HL-60 (cell line): ENCODE results near the gene LEKR1.

Experiments
- GABPA ChIP-seq: IDR thresholded peaks from 2 replicates; pipeline ENCODE4 v1.6.1; 2012; ENCODE audit warnings: low read depth
- POLR2AphosphoS5 ChIP-seq: IDR thresholded peaks from 2 replicates; pipeline ENCODE4 v1.6.1; 2012; ENCODE audit warnings: low read depth
- SPI1 ChIP-seq: IDR thresholded peaks from 2 replicates; pipeline ENCODE4 v1.6.1; 2012; ENCODE audit warnings: low read depth, mild to moderate bottlenecking, borderline replicate concordance
- TF ChIP-seq, protein P1 (sequence below): IDR thresholded peaks from one replicate; pipeline ENCODE4 v1.5.1; 2011; ENCODE audit warnings: low read length, control low read depth, inconsistent platforms; ENCODE audit not compliant: insufficient read depth
- TF ChIP-seq, protein P2 (sequence below): IDR thresholded peaks from 2 replicates; pipeline ENCODE4 v1.6.1; 2012; ENCODE audit warnings: low read depth; ENCODE audit not compliant: insufficient replicate concordance

DNA sequence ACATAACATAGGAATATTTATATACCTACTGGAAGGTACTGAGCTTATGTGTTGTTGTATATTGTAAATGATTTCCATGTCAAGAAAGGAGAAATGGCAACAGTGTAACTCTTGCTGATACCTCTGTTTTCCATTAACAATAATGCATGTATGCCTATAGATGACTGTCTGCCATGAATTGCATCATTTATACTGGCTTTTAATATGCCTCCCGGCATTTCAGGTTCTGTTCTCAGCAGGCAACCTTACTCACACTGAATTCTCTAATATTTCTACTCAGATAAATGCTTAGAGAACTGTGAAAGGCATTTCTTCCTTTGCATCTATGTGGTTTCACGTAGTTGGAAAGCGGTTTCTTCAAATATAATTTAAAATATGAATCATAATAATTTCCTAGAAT, 41.8 kb downstream of the LEKR1 start:
- TF ChIP-seq, protein P1, sequence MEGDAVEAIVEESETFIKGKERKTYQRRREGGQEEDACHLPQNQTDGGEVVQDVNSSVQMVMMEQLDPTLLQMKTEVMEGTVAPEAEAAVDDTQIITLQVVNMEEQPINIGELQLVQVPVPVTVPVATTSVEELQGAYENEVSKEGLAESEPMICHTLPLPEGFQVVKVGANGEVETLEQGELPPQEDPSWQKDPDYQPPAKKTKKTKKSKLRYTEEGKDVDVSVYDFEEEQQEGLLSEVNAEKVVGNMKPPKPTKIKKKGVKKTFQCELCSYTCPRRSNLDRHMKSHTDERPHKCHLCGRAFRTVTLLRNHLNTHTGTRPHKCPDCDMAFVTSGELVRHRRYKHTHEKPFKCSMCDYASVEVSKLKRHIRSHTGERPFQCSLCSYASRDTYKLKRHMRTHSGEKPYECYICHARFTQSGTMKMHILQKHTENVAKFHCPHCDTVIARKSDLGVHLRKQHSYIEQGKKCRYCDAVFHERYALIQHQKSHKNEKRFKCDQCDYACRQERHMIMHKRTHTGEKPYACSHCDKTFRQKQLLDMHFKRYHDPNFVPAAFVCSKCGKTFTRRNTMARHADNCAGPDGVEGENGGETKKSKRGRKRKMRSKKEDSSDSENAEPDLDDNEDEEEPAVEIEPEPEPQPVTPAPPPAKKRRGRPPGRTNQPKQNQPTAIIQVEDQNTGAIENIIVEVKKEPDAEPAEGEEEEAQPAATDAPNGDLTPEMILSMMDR = no peak
- TF ChIP-seq POLR2AphosphoS5 (no peak), GABPA (no peak), SPI1 (no peak)
- TF ChIP-seq, protein P2, sequence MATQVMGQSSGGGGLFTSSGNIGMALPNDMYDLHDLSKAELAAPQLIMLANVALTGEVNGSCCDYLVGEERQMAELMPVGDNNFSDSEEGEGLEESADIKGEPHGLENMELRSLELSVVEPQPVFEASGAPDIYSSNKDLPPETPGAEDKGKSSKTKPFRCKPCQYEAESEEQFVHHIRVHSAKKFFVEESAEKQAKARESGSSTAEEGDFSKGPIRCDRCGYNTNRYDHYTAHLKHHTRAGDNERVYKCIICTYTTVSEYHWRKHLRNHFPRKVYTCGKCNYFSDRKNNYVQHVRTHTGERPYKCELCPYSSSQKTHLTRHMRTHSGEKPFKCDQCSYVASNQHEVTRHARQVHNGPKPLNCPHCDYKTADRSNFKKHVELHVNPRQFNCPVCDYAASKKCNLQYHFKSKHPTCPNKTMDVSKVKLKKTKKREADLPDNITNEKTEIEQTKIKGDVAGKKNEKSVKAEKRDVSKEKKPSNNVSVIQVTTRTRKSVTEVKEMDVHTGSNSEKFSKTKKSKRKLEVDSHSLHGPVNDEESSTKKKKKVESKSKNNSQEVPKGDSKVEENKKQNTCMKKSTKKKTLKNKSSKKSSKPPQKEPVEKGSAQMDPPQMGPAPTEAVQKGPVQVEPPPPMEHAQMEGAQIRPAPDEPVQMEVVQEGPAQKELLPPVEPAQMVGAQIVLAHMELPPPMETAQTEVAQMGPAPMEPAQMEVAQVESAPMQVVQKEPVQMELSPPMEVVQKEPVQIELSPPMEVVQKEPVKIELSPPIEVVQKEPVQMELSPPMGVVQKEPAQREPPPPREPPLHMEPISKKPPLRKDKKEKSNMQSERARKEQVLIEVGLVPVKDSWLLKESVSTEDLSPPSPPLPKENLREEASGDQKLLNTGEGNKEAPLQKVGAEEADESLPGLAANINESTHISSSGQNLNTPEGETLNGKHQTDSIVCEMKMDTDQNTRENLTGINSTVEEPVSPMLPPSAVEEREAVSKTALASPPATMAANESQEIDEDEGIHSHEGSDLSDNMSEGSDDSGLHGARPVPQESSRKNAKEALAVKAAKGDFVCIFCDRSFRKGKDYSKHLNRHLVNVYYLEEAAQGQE = no peak
